C4-2B (cell line): Measurements from ENCODE around the gene ZNF488.

Experiments
- H3K27ac ChIP-seq: fragments of 450-650 bp; 2 replicates; pipeline ENCODE4 v1.5.1; 2017
- ZFX ChIP-seq: fragments of 450-650 bp; IDR thresholded peaks from 2 replicates; pipeline ENCODE4 v1.6.1; 2017
- TF ChIP-seq, protein P1 (sequence below): fragments of 450-650 bp; conservative IDR thresholded peaks from 2 replicates; pipeline ENCODE4 v1.5.1; 2017; ENCODE audit warnings: mild to moderate bottlenecking

Gene ZNF488

DNA sequence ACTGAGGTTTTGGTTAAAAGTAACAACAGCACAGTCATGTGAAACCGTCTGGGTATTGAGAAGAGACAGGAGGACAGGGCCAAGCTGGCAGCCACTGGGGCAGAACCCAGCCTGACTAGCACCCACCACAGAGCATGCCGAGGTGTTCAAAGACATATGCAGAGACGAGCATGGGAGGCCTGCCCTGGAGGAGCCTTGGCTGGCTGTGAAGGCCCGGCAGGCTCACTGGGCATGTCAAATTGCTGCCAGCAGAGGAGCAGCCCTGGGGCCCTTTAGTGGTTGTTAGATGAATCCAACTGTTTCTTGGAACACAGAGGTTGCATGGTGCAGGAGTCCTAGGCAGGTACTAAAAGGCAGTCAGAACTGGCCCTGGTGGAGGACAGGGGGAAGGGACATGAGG is 66.8 kb downstream of the ZNF488 start:
- TF ChIP-seq, protein P1, sequence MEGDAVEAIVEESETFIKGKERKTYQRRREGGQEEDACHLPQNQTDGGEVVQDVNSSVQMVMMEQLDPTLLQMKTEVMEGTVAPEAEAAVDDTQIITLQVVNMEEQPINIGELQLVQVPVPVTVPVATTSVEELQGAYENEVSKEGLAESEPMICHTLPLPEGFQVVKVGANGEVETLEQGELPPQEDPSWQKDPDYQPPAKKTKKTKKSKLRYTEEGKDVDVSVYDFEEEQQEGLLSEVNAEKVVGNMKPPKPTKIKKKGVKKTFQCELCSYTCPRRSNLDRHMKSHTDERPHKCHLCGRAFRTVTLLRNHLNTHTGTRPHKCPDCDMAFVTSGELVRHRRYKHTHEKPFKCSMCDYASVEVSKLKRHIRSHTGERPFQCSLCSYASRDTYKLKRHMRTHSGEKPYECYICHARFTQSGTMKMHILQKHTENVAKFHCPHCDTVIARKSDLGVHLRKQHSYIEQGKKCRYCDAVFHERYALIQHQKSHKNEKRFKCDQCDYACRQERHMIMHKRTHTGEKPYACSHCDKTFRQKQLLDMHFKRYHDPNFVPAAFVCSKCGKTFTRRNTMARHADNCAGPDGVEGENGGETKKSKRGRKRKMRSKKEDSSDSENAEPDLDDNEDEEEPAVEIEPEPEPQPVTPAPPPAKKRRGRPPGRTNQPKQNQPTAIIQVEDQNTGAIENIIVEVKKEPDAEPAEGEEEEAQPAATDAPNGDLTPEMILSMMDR = no peak
- TF ChIP-seq ZFX = no peak
- H3K27ac ChIP-seq = no peak overlapping the region

DNA sequence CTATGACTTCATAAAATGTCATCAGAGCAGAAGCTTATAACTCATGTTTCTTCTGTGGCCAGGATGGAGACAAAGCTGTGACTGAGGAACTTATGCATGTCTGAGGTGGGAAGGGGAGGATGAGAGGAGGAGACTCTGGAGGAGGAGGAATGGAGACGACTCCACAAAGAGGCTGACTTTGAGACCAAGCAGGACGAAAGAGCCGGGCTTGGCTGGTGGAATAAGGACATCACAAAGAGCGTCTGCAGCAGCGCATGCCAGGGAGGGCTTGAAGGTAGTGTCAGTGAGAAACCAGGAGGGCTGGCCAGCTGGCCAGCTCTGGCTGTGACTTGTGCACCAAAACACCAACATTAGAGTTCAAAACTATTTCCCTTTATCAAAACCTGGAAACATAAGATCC is 68.0 kb downstream of the ZNF488 start:
- TF ChIP-seq, protein P1 = no peak
- TF ChIP-seq ZFX = no peak

More for the DNA sequence above, 68.0 kb downstream of the ZNF488 start:
- H3K27ac ChIP-seq = no peak overlapping the region
